H1 (cell line): ENCODE data around the gene PEX3. TPM values are rescaled to one million over a fixed set of nuclear protein-coding genes. Genes with fewer than 3 reads are reported as not detected.
A peak's percentile ranks its signal among the peaks of the same experiment; 100 is the strongest.

Source experiments
- CTCF ChIA-PET: fragments of 300-600 bp; sonication (Branson Sonifier 250); formaldehyde crosslinking; loops from one replicate; lab custom pipeline; 2021; ENCODE audit not compliant: partially characterized antibody; lab: Charles Lee
- POLR2A ChIA-PET: fragments of 300-600 bp; sonication (Branson Sonifier 250); formaldehyde crosslinking; loops from one replicate; lab custom pipeline; 2021; ENCODE audit warnings: inconsistent platforms; ENCODE audit not compliant: partially characterized antibody; lab: Charles Lee
- DNase-seq, 2 experiments: peaks; one replicate each; pipeline versions ENCODE4 v3.0.0 to v3.0.0-alpha.2; 2010 to 2022; ENCODE audit warnings: low spot score in 2 of 2, low read depth in 1 of 2, mixed read lengths in 1 of 2
- FAIRE-seq: peaks from 2 replicates; lab custom pipeline; 2011; peaks lifted over from hg19 to GRCh38; lab: Jason Lieb, UNC
- H2AFZ ChIP-seq: 2 replicates; pipeline ENCODE4 v1.8.1; 2012; ENCODE audit warnings: low read length, inconsistent platforms
- H2AK5ac ChIP-seq: 2 replicates; pipeline ENCODE4 v1.6.1; 2013; ENCODE audit warnings: low read depth, low read length
- H2BK120ac ChIP-seq: replicated peaks from 2 replicates; pipeline ENCODE3; 2013; ENCODE audit warnings: low read depth, low read length, inconsistent platforms
- H2BK12ac ChIP-seq: 2 replicates; pipeline ENCODE4 v1.6.1; 2013; ENCODE audit warnings: low read depth, low read length
- H2BK15ac ChIP-seq: 2 replicates; pipeline ENCODE4 v1.6.1; 2013; ENCODE audit warnings: low read length
- H2BK20ac ChIP-seq: 2 replicates; pipeline ENCODE4 v1.6.1; 2013; ENCODE audit warnings: low read length
- H2BK5ac ChIP-seq: 2 replicates; pipeline ENCODE4 v1.6.1; 2013; ENCODE audit warnings: low read depth, low read length
- H3K14ac ChIP-seq: 2 replicates; pipeline ENCODE4 v1.6.1; 2013; ENCODE audit warnings: inconsistent platforms; ENCODE audit not compliant: insufficient read length
- H3K18ac ChIP-seq: 2 replicates; pipeline ENCODE4 v1.6.1; 2013; ENCODE audit warnings: low read length; ENCODE audit errors: extremely low read depth
- H3K23ac ChIP-seq: 2 replicates; pipeline ENCODE4 v1.6.1; 2013; ENCODE audit warnings: inconsistent platforms; ENCODE audit not compliant: insufficient read length
- H3K23me2 ChIP-seq: 2 replicates; pipeline ENCODE4 v1.6.1; 2013; ENCODE audit warnings: low read depth, low read length
- H3K27ac ChIP-seq: 2 replicates; pipeline ENCODE4 v1.6.1; 2011; ENCODE audit warnings: low read depth, low read length, inconsistent platforms
- H3K27me3 ChIP-seq, 4 experiments: replicated peaks in 1 of 4; 1 replicate in 1 of 4; 2 replicates in 3 of 4; pipeline versions ENCODE4 v1.6.1 to v1.8.1; 2011 to 2013; ENCODE audit warnings: low read length in 3 of 4, mild to moderate bottlenecking in 3 of 4, inconsistent platforms in 2 of 4, mixed read lengths in 2 of 4, moderate library complexity in 1 of 4; ENCODE audit not compliant: control insufficient read depth in 3 of 4, insufficient read depth in 3 of 4; ENCODE audit errors: extremely low read depth in 1 of 4
- H3K36me3 ChIP-seq, 4 experiments: 2 replicates each; pipeline versions ENCODE4 v1.6.1 to v1.8.1; 2011 to 2013; ENCODE audit warnings: mild to moderate bottlenecking in 4 of 4, low read length in 3 of 4, moderate library complexity in 2 of 4, control low read depth in 1 of 4, inconsistent platforms in 1 of 4; ENCODE audit not compliant: insufficient read depth in 4 of 4, control insufficient read depth in 2 of 4
- H3K4ac ChIP-seq: replicated peaks from 2 replicates; pipeline ENCODE3; 2013; ENCODE audit warnings: low read length, low read depth, mixed read lengths, inconsistent platforms; ENCODE audit not compliant: insufficient read length
- H3K4me1 ChIP-seq, 4 experiments: replicated peaks in 1 of 4; 1 replicate in 1 of 4; 2 replicates in 3 of 4; pipeline versions ENCODE4 v1.6.1 to v1.8.1; 2011 to 2013; ENCODE audit warnings: low read length in 3 of 4, inconsistent platforms in 2 of 4, mixed read lengths in 1 of 4; ENCODE audit not compliant: insufficient read depth in 4 of 4, control insufficient read depth in 3 of 4
- H3K4me2 ChIP-seq, 2 experiments: 2 replicates each; pipeline versions ENCODE4 v1.6.1 to v1.8.1; 2011 to 2013; ENCODE audit warnings: low read depth in 2 of 2, low read length in 2 of 2, control low read depth in 1 of 2, inconsistent platforms in 1 of 2, mild to moderate bottlenecking in 1 of 2; ENCODE audit not compliant: insufficient read depth in 1 of 2
- H3K4me3 ChIP-seq, 4 experiments: fragments of 200-600, 300-600 bp in 1 of 4; sonication (generic), shearing (Covaris generic), sonication (Bioruptor Twin) in 1 of 4; 2 replicates each; pipeline versions ENCODE4 v1.5.1 to v1.8.1; 2011 to 2016; ENCODE audit warnings: low read length in 4 of 4, low read depth in 3 of 4, control low read depth in 2 of 4, inconsistent platforms in 2 of 4, mild to moderate bottlenecking in 2 of 4, mixed read lengths in 1 of 4, moderate library complexity in 1 of 4; ENCODE audit not compliant: insufficient read depth in 2 of 4; ENCODE audit errors: extremely low read depth in 1 of 4
- H3K56ac ChIP-seq: replicated peaks from 2 replicates; pipeline ENCODE3; 2013; ENCODE audit warnings: low read depth, mild to moderate bottlenecking, mixed read lengths, low read length, inconsistent platforms; ENCODE audit not compliant: insufficient read length
- H3K79me1 ChIP-seq: 2 replicates; pipeline ENCODE4 v1.6.1; 2013; ENCODE audit warnings: low read depth, low read length, control low read depth
- H3K79me2 ChIP-seq, 2 experiments: 2 replicates each; pipeline versions ENCODE4 v1.6.1 to v1.8.1; 2012 to 2013; ENCODE audit warnings: low read length in 2 of 2, mild to moderate bottlenecking in 2 of 2, inconsistent platforms in 1 of 2; ENCODE audit not compliant: insufficient read depth in 2 of 2, control insufficient read depth in 1 of 2
- H3K9ac ChIP-seq, 4 experiments: replicated peaks in 1 of 4; 1 replicate in 1 of 4; 2 replicates in 3 of 4; pipeline versions ENCODE4 v1.6.1 to v1.8.1; 2011 to 2013; ENCODE audit warnings: low read depth in 3 of 4, low read length in 3 of 4, control low read depth in 2 of 4, mild to moderate bottlenecking in 2 of 4, moderate library complexity in 2 of 4, inconsistent platforms in 1 of 4; ENCODE audit errors: extremely low read depth in 1 of 4
- H3K9me3 ChIP-seq, 2 experiments: 2 replicates each; pipeline versions ENCODE4 v1.6.1 to v1.8.1; 2012 to 2013; ENCODE audit warnings: mild to moderate bottlenecking in 2 of 2, moderate library complexity in 2 of 2, control low read depth in 1 of 2, inconsistent platforms in 1 of 2, low read depth in 1 of 2, low read length in 1 of 2, mixed read lengths in 1 of 2; ENCODE audit not compliant: insufficient read depth in 2 of 2
- H4K20me1 ChIP-seq, 2 experiments: replicated peaks in 1 of 2; 2 replicates each; pipeline versions ENCODE3 to v1.8.1; 2011 to 2013; ENCODE audit warnings: inconsistent platforms in 2 of 2, low read length in 2 of 2, mild to moderate bottlenecking in 1 of 2; ENCODE audit not compliant: insufficient read depth in 2 of 2, control insufficient read depth in 1 of 2
- H4K5ac ChIP-seq: 2 replicates; pipeline ENCODE4 v1.6.1; 2013; ENCODE audit warnings: low read length, low read depth, mixed read lengths, inconsistent platforms; ENCODE audit not compliant: insufficient read length
- H4K8ac ChIP-seq: 2 replicates; pipeline ENCODE4 v1.8.0; 2013; ENCODE audit warnings: mild to moderate bottlenecking, moderate library complexity, low read length, inconsistent platforms; ENCODE audit not compliant: insufficient read depth; ENCODE audit errors: extremely low read depth
- H4K91ac ChIP-seq: replicated peaks from 2 replicates; pipeline ENCODE3; 2013; ENCODE audit warnings: low read length, mixed read lengths, inconsistent platforms; ENCODE audit not compliant: insufficient read length
- CBX8 ChIP-seq: fragments of 300-800, 300-1000 bp; sonication (generic); IDR thresholded peaks from 2 replicates; pipeline ENCODE4 v1.7.1; 2016; ENCODE audit warnings: low read depth, low read length, borderline replicate concordance
- CHD2 ChIP-seq: IDR thresholded peaks from 2 replicates; pipeline ENCODE4 v1.6.1; 2012; ENCODE audit warnings: low read length, improper control_type of control experiment
- CTBP2 ChIP-seq: IDR thresholded peaks from 2 replicates; pipeline ENCODE4 v1.7.0; 2011; ENCODE audit warnings: borderline replicate concordance, mild to moderate bottlenecking, moderate library complexity, mixed read lengths, low read length; ENCODE audit not compliant: insufficient read depth, insufficient read length
- FOSL1 ChIP-seq: IDR thresholded peaks from 2 replicates; pipeline ENCODE4 v1.6.1; 2011; ENCODE audit warnings: mild to moderate bottlenecking, low read depth, low read length, moderate library complexity; ENCODE audit not compliant: insufficient read depth
- GABPA ChIP-seq: IDR thresholded peaks from 2 replicates; pipeline ENCODE4 v1.6.1; 2011; ENCODE audit warnings: mild to moderate bottlenecking, low read length, moderate library complexity, borderline replicate concordance; ENCODE audit not compliant: insufficient read depth
- POLR2AphosphoS5 ChIP-seq: IDR thresholded peaks from 2 replicates; pipeline ENCODE4 v1.6.1; 2011; ENCODE audit warnings: low read depth, low read length
- RAD21 ChIP-seq, 2 experiments: IDR thresholded peaks in 1 of 2; conservative IDR thresholded peaks in 1 of 2; 2 replicates each; pipeline ENCODE4 v1.6.1; 2011; ENCODE audit warnings: low read depth in 2 of 2, low read length in 2 of 2, improper control_type of control experiment in 1 of 2, inconsistent platforms in 1 of 2, mild to moderate bottlenecking in 1 of 2, moderate library complexity in 1 of 2
- RBBP5 ChIP-seq: IDR thresholded peaks from 2 replicates; pipeline ENCODE4 v1.7.1; 2012; ENCODE audit warnings: low read depth, mild to moderate bottlenecking, inconsistent platforms, low read length, moderate library complexity, borderline replicate concordance
- SP4 ChIP-seq: IDR thresholded peaks from 2 replicates; pipeline ENCODE4 v1.6.1; 2012; ENCODE audit warnings: low read length, inconsistent platforms
- TCF12 ChIP-seq: IDR thresholded peaks from 2 replicates; pipeline ENCODE4 v1.6.1; 2011; ENCODE audit warnings: low read depth, mild to moderate bottlenecking, low read length
- WGBS, 2 experiments: shearing (Covaris generic) in 1 of 2; methylation state at CpG; one replicate each; pipeline versions ENCODE4 v1.1.6 to v1.1.7; 2013 to 2015; ENCODE audit warnings: low lambda C conversion rate in 2 of 2, mixed read lengths in 2 of 2, inconsistent platforms in 1 of 2, low coverage in 1 of 2, missing lambda C conversion rate in 1 of 2; ENCODE audit not compliant: insufficient replicate concordance in 2 of 2, insufficient coverage in 1 of 2, insufficient read length in 1 of 2; ENCODE audit errors: extremely low coverage in 1 of 2, missing lambda C conversion rate in 1 of 2; 5-methylcytosine and 5-hydroxymethylcytosine counted together
- polyA plus RNA-seq, 7 experiments: library from polyadenylated mRNA; depleted of rRNA in 3 of 7; stranded (reverse) in 5 of 7; unstranded in 2 of 7; fragments of >200 nt in 5 of 7; fragments of 200-250 nt in 2 of 7; gene quantifications; 1 replicate in 5 of 7; 2 replicates in 1 of 7; 4 replicates in 1 of 7; pipeline versions ENCODE4 v1.2.1 to v1.2.3, GENCODE V29; 2011 to 2013; ENCODE audit warnings: missing spikeins in 2 of 7, mixed read lengths in 2 of 7
- total RNA-seq: library from RNA; stranded (reverse); fragmentation: NEBNext Ultra II Directional; extraction: Animal tissue kit (Norgen Biotek cat#: 25700); gene quantifications from 2 replicates; pipeline ENCODE4 v1.2.1, GENCODE V29; 2021

The PEX3 gene
- total and polyA plus RNA-seq, 2 of the 8 experiments (the other 6 are each of a cell fraction or from before 2014, with no cell fraction given) = 8.0 to 16.8 TPM

DNA sequence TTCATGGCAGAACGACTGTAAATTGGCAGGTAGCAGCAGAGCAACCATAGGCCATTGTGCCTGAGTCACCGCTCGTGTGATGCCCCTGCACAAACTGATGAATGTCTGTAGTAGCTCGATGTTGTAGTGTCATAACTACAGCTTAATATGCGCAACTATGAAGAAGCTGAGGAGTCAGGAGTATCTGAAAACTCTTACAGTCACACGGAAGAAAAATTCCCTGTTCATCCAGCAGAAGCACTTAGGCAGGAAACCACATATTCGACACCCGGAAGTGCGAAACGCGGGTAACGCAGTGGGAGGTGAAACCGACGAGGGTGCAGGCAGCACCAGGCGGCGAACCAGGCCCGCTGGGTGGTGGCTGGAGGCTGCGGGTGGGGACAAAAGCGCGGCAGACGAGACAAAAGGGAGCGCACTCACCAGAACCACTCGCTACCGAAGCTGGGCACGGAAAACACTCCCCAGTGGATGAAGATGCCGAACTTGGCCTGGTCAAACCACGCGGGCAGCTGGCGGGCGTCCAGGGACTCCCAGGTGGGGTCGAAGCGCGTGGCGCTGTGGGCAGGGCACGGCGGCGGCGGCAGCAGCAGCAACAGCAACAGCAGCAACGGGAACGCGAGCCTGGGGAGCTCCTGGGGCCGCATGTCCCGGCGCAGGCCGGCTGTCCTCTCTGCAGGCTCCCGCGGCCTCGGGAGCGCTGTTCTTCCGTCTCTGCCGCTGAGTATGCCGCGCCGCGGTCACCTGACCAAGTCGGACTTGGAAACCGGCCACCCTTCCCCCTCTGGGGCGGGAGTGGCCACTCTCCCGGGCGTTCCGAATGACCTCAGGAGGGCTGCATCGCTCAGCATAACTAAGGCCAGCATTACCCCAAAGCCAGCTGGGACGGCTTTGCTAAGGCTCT, 60.6 kb downstream of the PEX3 start, which contains the start of gene FUCA2:
Gene FUCA2 (minus strand): TSS at position 730 of the 901 bp plus-strand sequence. CDS start 86 bp downstream, at position 644.
- Histone ChIP-seq H3K14ac (no peak within 1 kb of the TSS), H3K23ac (no peak within 1 kb of the TSS), H3K79me2 (peaks cover 0 to 19% of the 10 kb centered on the region in 2 experiments; a peak in 2 of 4 replicates), H2BK5ac (peak within 1 kb of the TSS; percentile 82; the same call in 1 of the 2 replicates), H2BK15ac (peak within 1 kb of the TSS; percentile 83), H2BK20ac (no peak within 1 kb of the TSS), H3K9ac (peak within 1 kb of the TSS; percentile 71 to 90 (median 90)), H3K56ac (peak within 1 kb of the TSS; percentile 84), H4K20me1 (peaks cover 0 to 2% of the 10 kb centered on the region in 2 experiments), H3K4ac (peak within 1 kb of the TSS; percentile 48), H2AFZ (peak within 1 kb of the TSS; percentile 80), H4K8ac (peak within 1 kb of the TSS; percentile 98), H3K4me3 (peak within 1 kb of the TSS; percentile 49 to 80 (median 72)), H3K9me3 (no peaks in the 10 kb centered on the region), H3K18ac (peak within 1 kb of the TSS; percentile 97), H2AK5ac (no peak within 1 kb of the TSS), H3K27me3 (peaks cover 0 to 9% (median 5%) of the 10 kb centered on the region in 4 experiments; a peak in 3 of 7 replicates), H3K27ac (peak within 1 kb of the TSS; percentile 77), H3K79me1 (no peaks in the 10 kb centered on the region; the same call in 1 of the 2 replicates), H4K5ac (peak within 1 kb of the TSS; percentile 97), H4K91ac (peak within 1 kb of the TSS; percentile 93), H2BK12ac (peak within 1 kb of the TSS; percentile 96), H3K36me3 (peaks cover 0 to 12% (median 6%) of the 10 kb centered on the region in 4 experiments; a peak in 4 of 8 replicates), H2BK120ac (peak within 1 kb of the TSS; percentile 81), H3K4me1 (peaks cover 6 to 12% (median 10%) of the 10 kb centered on the region in 4 experiments), H3K4me2 (peak within 1 kb of the TSS; percentile 78 to 85), H3K23me2 (peaks cover 8% of the 10 kb centered on the region)
- POLR2A ChIA-PET = interaction anchor here (0.6 to 3.2 kb wide), 9 partner anchors 9 to 332 kb away, joined by 3 to 24 read pairs (median 6); partner anchors contain the start of genes ADAT2, LTV1 and PEX3
- 6% methylated on average over 52 of the region's 63 CpGs; no CpG with 5 or more reads in 1 of the 2 experiments for WGBS, 2 experiments
- peak; percentile 70 to 86 for DNase-seq
- CTCF ChIA-PET = interaction anchor here (0.5 to 7.5 kb wide), 9 partner anchors 10 to 431 kb away, joined by 3 to 77 read pairs (median 6); no protein-coding TSS in a partner anchor
- no peak for FAIRE-seq
- TF ChIP-seq RAD21 (IDR thresholded peaks at IDR 0.05 in 1 of 2, conservative IDR thresholded peaks at IDR 0.05 in 1 of 2; ENCODE audit: low read depth in 2 of 2, low read length in 2 of 2) (peak in 1 of 2 experiments; percentile 4; a peak in 2 of 4 replicates), CHD2 (no peak; the same call in 1 of the 2 replicates), FOSL1 (0 out of 2 replicates have a peak, but pooled peaks have one; percentile 17), CBX8 (no peak), SP4 (no peak), TCF12 (no peak), RBBP5 (peak; percentile 94), POLR2AphosphoS5 (peak; percentile 87), GABPA (no peak), CTBP2 (no peak)
